ENCODE results near the gene RTN4RL1. TPM values are rescaled to one million over a fixed set of nuclear protein-coding genes. Genes with fewer than 3 reads are reported as not detected.

RTN4RL1 gene
- total RNA-seq, 1 donor = 1.1 TPM

GRCh38 chr17:1960545-1960912, 64.6 kb downstream of the RTN4RL1 start:
- TF ChIP-seq, protein P1, sequence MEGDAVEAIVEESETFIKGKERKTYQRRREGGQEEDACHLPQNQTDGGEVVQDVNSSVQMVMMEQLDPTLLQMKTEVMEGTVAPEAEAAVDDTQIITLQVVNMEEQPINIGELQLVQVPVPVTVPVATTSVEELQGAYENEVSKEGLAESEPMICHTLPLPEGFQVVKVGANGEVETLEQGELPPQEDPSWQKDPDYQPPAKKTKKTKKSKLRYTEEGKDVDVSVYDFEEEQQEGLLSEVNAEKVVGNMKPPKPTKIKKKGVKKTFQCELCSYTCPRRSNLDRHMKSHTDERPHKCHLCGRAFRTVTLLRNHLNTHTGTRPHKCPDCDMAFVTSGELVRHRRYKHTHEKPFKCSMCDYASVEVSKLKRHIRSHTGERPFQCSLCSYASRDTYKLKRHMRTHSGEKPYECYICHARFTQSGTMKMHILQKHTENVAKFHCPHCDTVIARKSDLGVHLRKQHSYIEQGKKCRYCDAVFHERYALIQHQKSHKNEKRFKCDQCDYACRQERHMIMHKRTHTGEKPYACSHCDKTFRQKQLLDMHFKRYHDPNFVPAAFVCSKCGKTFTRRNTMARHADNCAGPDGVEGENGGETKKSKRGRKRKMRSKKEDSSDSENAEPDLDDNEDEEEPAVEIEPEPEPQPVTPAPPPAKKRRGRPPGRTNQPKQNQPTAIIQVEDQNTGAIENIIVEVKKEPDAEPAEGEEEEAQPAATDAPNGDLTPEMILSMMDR (IDR thresholded peaks at IDR 0.05; ENCODE audit: extremely low read depth, low read depth, low read length) = no peak
- Histone ChIP-seq H2AFZ (ENCODE audit: low read length) (peak overlapping the region; percentile 31), H4K20me1 (ENCODE audit: insufficient read depth, low read length) (no peaks in the 10 kb centered on the region), H3K36me3 (ENCODE audit: insufficient read depth, low read length) (no peaks in the 10 kb centered on the region), H3K4me3 (ENCODE audit: insufficient read depth, low read length) (no peak overlapping the region), H3K79me2 (ENCODE audit: insufficient read depth, low read length) (no peaks in the 10 kb centered on the region), H3K9me3 (ENCODE audit: low read depth, low read length) (no peaks in the 10 kb centered on the region), H3K4me1 (ENCODE audit: insufficient read depth, low read length) (peaks cover 3% of the 10 kb centered on the region), H3K27me3 (ENCODE audit: insufficient read depth, low read length) (no peaks in the 10 kb centered on the region), H3K27ac (ENCODE audit: low read depth, low read length) (no peak overlapping the region), H3K4me2 (ENCODE audit: insufficient read depth, low read length) (peak overlapping the region; percentile 43)
- DNase-seq (ENCODE audit: insufficient read length, low spot score, missing footprints) = no peak

- Histone ChIP-seq H3K4me3 (ENCODE audit: insufficient read depth, low read length) (no peak overlapping the region), H3K4me2 (ENCODE audit: insufficient read depth, low read length) (peak overlapping the region; percentile 43), H3K4me1 (ENCODE audit: insufficient read depth, low read length) (peaks cover 3% of the 10 kb centered on the region), H3K79me2 (ENCODE audit: insufficient read depth, low read length) (no peaks in the 10 kb centered on the region), H4K20me1 (ENCODE audit: insufficient read depth, low read length) (no peaks in the 10 kb centered on the region), H3K27me3 (ENCODE audit: insufficient read depth, low read length) (no peaks in the 10 kb centered on the region), H3K9me3 (ENCODE audit: low read depth, low read length) (no peaks in the 10 kb centered on the region), H2AFZ (ENCODE audit: low read length) (peak overlapping the region; percentile 31), H3K27ac (ENCODE audit: low read depth, low read length) (no peak overlapping the region), H3K36me3 (ENCODE audit: insufficient read depth, low read length) (no peaks in the 10 kb centered on the region)
- TF ChIP-seq, protein P1 (IDR thresholded peaks at IDR 0.05; ENCODE audit: extremely low read depth, low read depth, low read length) = no peak
- peak; percentile 88 for DNase-seq (ENCODE audit: insufficient read length, low spot score, missing footprints)
These were observed 65.1 kb downstream of the RTN4RL1 start for GRCh38 chr17:1959871-1960544.

DNA sequence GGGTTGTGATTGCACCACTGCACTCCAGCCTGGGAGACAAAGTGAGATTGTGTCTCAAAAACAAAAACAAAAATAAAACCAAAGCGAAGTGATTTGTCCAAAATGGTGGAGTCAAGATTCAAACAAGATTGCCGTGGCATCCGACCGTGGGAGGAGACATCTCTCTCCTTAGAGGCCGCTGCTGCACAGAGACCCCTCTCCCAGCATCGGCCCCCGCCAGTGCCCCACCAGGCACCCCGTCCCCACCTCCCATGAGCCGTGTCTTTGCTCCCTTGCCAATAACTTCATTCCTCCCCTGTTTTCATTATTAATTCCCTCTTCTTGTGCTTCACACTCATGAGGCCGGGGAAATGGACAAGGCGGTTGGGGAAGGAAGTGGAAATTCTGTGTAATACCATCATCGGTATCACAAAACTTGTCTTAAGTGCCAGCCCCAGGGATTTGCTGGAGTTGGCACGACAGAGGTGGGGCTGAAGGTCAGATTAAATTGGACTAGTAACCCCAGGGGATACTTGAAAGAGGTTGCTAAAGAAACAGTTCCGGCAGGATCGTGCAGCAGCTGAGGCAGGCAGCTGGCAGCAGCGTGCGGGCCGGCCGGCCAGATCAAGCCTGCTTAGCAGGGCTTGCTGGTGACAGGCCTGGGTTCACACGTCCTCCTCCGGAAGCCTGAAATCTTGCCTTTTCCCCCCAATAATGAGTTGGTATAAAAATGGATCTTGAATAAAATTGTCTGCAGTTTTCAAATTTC, 66.8 kb downstream of the RTN4RL1 start:
- no peak overlapping the region for H3K4me2 ChIP-seq (ENCODE audit: insufficient read depth, low read length)
- no peaks in the 10 kb centered on the region for H3K36me3 ChIP-seq (ENCODE audit: insufficient read depth, low read length)
- H3K79me2 ChIP-seq (ENCODE audit: insufficient read depth, low read length) = no peaks in the 10 kb centered on the region
- peaks cover 3% of the 10 kb centered on the region for H3K4me1 ChIP-seq (ENCODE audit: insufficient read depth, low read length)
- H3K9me3 ChIP-seq (ENCODE audit: low read depth, low read length) = no peaks in the 10 kb centered on the region
- H3K27ac ChIP-seq (ENCODE audit: low read depth, low read length) = no peak overlapping the region
- DNase-seq (ENCODE audit: insufficient read length, low spot score, missing footprints) = peak; percentile 51
- no peak overlapping the region for H2AFZ ChIP-seq (ENCODE audit: low read length)
- H3K4me3 ChIP-seq (ENCODE audit: insufficient read depth, low read length) = no peak overlapping the region
- no peaks in the 10 kb centered on the region for H3K27me3 ChIP-seq (ENCODE audit: insufficient read depth, low read length)
- TF ChIP-seq, protein P1 (IDR thresholded peaks at IDR 0.05; ENCODE audit: extremely low read depth, low read depth, low read length) = no peak
- no peaks in the 10 kb centered on the region for H4K20me1 ChIP-seq (ENCODE audit: insufficient read depth, low read length)

GRCh38 chr17:1957037-1957436, 68.1 kb downstream of the RTN4RL1 start:
- H3K27ac ChIP-seq (ENCODE audit: low read depth, low read length) = no peak overlapping the region
- no peaks in the 10 kb centered on the region for H3K9me3 ChIP-seq (ENCODE audit: low read depth, low read length)
- no peak overlapping the region for H2AFZ ChIP-seq (ENCODE audit: low read length)
- H3K4me1 ChIP-seq (ENCODE audit: insufficient read depth, low read length) = peaks cover 3% of the 10 kb centered on the region
- peak; percentile 69 for DNase-seq (ENCODE audit: insufficient read length, low spot score, missing footprints)
- no peaks in the 10 kb centered on the region for H3K79me2 ChIP-seq (ENCODE audit: insufficient read depth, low read length)
- no peaks in the 10 kb centered on the region for H4K20me1 ChIP-seq (ENCODE audit: insufficient read depth, low read length)
- TF ChIP-seq, protein P1 (IDR thresholded peaks at IDR 0.05; ENCODE audit: extremely low read depth, low read depth, low read length) = no peak
- no peaks in the 10 kb centered on the region for H3K36me3 ChIP-seq (ENCODE audit: insufficient read depth, low read length)
- no peak overlapping the region for H3K4me3 ChIP-seq (ENCODE audit: insufficient read depth, low read length)
- no peaks in the 10 kb centered on the region for H3K27me3 ChIP-seq (ENCODE audit: insufficient read depth, low read length)
- H3K4me2 ChIP-seq (ENCODE audit: insufficient read depth, low read length) = no peak overlapping the region
